ENCODE measurements around the gene ZDHHC20. TPM values are rescaled to one million over a fixed set of nuclear protein-coding genes. Genes with fewer than 3 reads are reported as not detected.

Gene ZDHHC20
- total RNA-seq, 1 experiment from 2014 or later = 128 TPM

DNA sequence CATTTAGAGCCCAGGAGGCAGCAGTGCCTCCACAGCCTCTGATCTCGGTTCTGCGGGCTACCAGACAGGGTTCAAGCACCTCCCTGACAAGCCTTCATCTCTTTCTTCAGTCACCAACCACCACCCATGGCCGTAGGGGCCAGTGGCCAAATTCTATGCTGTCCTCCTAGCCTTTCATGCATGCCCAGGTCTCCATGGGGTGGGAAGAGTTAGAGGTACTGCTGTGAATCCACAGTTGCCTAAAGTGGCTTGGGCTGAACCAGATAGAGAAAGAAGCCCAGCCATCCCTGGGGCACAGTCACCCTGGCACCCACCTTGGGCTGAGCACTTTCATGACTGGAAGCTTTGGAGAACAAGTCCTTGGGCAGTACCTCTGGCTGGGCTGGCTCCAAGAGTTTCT is 97.4 kb downstream of the ZDHHC20 start:
- no peak overlapping the region for H3K27ac ChIP-seq
- H3K27me3 ChIP-seq = no peaks in the 10 kb centered on the region
- H3K4me3 ChIP-seq = no peak overlapping the region
- no peaks in the 10 kb centered on the region for H3K9me3 ChIP-seq (replicated peaks)
- no peaks in the 10 kb centered on the region for H3K36me3 ChIP-seq
- no peaks in the 10 kb centered on the region for H3K4me1 ChIP-seq
- no peak for DNase-seq

DNA sequence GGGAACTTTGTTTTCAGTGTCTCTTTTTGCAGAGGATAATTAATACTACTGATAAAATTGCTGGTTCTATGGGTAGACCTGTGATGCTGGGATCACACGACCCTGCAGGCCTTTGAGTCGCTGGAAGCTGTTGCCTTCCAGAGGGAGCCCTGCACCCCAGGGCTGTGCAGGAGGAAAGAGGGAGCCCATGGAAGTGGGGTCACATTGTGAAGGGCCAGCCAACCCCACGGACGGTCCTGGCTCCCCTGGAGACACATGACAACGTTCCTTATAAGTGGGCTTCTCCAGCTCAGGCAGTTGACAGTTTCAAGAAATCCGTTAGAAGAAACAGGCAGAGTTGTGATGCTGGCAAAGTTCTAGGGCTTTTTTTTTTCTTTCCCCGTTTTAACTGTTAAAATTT is 98.0 kb downstream of the ZDHHC20 start:
- no peaks in the 10 kb centered on the region for H3K4me1 ChIP-seq
- no peaks in the 10 kb centered on the region for H3K9me3 ChIP-seq (replicated peaks)
- H3K4me3 ChIP-seq = no peak overlapping the region
- H3K27ac ChIP-seq = no peak overlapping the region
- no peak for DNase-seq
- H3K36me3 ChIP-seq = no peaks in the 10 kb centered on the region
- no peaks in the 10 kb centered on the region for H3K27me3 ChIP-seq

DNA sequence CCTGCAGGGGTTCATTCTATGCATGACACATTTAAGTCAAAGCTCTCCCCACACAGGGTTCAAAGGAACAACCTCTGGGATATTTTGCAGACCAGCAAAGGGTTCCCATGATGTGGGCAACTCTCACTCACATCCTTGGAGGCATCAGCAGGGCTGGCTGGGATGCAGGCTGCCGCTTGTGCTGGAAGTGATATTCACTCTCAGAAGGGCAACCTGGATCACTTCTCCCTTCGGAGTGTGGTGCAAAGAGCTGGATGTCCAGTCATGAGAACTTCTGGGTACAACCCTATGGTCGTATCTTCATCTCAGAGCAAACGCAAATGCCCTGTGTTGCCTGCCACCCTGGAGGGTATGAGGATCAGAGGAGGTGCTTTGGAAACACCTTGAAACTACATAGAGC is 98.6 kb downstream of the ZDHHC20 start:
- Histone ChIP-seq H3K27me3 (no peaks in the 10 kb centered on the region), H3K4me1 (no peaks in the 10 kb centered on the region), H3K4me3 (no peak overlapping the region), H3K27ac (no peak overlapping the region), H3K9me3 (replicated peaks) (no peaks in the 10 kb centered on the region), H3K36me3 (no peaks in the 10 kb centered on the region)
- DNase-seq = no peak

DNA sequence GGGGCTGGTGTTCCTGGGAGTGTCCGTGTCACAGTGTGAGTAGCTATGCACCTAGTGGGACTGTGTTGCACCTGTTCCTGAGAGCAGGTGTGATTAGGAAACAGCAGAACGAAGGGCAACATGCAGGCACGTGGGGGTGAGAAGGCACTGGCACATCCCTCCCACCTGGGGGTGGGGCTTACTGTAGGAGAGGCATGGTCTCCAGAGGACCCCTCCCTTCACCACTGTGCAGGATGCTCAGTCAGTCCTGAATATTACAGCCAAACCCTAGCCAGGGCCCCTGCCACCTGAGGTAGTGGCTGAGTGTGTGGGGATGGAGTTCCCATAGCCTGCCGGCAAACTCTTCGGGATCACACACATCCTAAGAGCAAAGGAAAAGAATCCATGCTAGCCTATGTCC is 99.2 kb downstream of the ZDHHC20 start:
- Histone ChIP-seq H3K4me1 (no peaks in the 10 kb centered on the region), H3K4me3 (no peak overlapping the region), H3K9me3 (replicated peaks) (no peaks in the 10 kb centered on the region), H3K36me3 (no peaks in the 10 kb centered on the region), H3K27me3 (no peaks in the 10 kb centered on the region), H3K27ac (no peak overlapping the region)
- no peak for DNase-seq

DNA sequence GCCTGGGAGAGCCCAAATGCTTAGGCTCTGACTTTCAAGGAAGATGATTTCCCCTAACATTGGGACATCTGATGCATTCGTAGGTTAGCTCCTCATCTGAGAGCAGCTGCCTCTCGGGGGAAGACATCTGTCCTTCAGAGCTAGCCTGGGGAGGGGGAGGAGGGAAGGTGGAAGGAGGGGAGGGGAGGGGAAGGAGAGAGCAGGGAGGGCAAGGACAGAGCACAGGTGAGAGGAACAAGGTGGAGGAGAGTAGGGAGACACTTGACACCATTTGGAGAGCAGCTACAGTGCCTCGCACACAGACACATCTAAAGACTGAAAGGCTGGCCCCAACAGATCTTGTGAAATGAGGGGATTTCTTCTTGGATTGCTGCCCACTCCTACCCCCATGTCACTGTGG is 103.8 kb downstream of the ZDHHC20 start:
- no peaks in the 10 kb centered on the region for H3K36me3 ChIP-seq
- H3K4me1 ChIP-seq = no peaks in the 10 kb centered on the region
- H3K27ac ChIP-seq = no peak overlapping the region
- no peak overlapping the region for H3K4me3 ChIP-seq
- DNase-seq = no peak
- no peaks in the 10 kb centered on the region for H3K9me3 ChIP-seq (replicated peaks)
- H3K27me3 ChIP-seq = no peaks in the 10 kb centered on the region

DNA sequence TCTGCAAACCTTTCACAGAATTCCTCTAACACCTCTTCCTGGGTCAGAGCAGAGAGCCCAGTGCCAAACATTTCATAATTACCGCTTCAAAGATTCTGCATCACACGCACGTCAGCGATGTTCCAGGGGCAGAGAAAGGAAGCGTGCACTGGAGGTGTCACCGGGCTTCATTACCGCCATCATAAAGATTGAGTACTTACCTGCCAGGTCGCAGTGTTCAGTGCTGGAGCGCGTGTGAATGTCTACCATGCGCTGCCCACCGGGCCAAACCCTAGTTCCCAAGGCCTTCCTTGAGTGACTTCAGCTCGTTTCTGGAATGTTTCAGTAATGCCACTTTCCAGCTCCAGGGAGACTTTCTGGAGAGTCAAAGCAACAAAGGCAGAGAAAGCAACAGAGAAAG is 104.4 kb downstream of the ZDHHC20 start:
- Histone ChIP-seq H3K27me3 (no peaks in the 10 kb centered on the region), H3K4me1 (no peaks in the 10 kb centered on the region), H3K4me3 (no peak overlapping the region), H3K27ac (no peak overlapping the region), H3K9me3 (replicated peaks) (no peaks in the 10 kb centered on the region), H3K36me3 (no peaks in the 10 kb centered on the region)
- DNase-seq = no peak

DNA sequence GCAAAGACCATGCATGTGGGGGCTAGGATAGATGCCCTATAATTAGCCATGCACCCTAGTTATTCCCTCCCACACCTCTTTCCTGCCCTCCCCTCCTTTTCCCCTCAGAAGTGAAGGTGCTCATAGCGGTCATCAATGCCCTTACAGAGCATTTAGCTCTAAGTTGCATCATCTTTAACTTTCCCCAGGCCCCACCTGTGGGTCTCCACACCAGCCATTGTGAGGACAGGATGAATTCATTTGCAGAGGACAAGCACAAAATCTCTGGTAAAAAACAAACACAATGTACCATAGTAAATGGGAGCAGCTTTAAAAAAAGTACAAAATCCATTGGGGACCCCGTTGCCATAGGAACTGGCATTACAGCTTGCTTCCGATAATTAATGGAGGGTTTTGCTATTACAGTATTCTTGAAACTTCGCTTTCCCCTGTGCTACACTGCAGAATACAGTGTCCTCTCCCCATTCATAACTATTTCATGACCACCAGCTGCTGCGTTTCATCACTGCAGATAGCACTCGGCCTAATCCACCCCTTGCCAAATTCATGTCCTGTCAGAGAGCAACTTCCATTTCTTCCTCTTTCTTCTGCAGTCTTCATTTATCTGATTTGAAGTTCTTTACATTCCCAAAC is 110.5 kb downstream of the ZDHHC20 start:
- DNase-seq = peak; percentile 44 to 65
- Histone ChIP-seq H3K27me3 (no peaks in the 10 kb centered on the region), H3K4me1 (peaks cover 9% of the 10 kb centered on the region), H3K9me3 (replicated peaks) (no peaks in the 10 kb centered on the region), H3K27ac (no peak overlapping the region), H3K36me3 (no peaks in the 10 kb centered on the region), H3K4me3 (no peak overlapping the region)

DNA sequence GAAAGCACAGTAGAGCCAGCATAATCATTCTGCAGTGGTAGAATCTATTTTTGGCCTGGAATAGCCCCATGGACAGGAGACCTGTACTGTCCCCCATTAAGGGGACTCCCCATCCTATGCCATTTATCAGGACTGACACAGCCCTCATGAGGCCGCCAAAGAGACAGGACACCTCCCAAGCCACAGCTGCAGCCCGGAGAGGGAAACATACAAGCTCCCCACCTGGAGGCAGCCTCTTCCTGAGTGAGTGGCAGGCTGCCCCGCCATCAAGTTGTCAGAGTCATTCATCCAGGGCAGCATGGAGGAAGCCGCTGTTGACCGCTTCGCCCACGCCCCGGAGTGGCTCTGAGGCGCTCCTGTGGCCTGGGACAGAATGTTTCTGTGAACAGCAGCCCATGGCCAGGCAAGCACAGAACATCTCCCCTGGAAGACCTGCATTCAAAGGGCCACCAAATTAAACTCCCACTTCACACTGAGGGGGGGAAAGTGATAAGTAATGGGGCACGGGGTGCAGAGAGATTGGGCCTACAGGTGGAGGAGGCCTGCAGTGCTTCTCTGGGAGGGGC is 111.3 kb downstream of the ZDHHC20 start:
- Histone ChIP-seq H3K4me1 (peaks cover 9% of the 10 kb centered on the region), H3K27ac (no peak overlapping the region), H3K36me3 (no peaks in the 10 kb centered on the region), H3K9me3 (replicated peaks) (no peaks in the 10 kb centered on the region), H3K27me3 (no peaks in the 10 kb centered on the region), H3K4me3 (no peak overlapping the region)
- DNase-seq = no peak

DNA sequence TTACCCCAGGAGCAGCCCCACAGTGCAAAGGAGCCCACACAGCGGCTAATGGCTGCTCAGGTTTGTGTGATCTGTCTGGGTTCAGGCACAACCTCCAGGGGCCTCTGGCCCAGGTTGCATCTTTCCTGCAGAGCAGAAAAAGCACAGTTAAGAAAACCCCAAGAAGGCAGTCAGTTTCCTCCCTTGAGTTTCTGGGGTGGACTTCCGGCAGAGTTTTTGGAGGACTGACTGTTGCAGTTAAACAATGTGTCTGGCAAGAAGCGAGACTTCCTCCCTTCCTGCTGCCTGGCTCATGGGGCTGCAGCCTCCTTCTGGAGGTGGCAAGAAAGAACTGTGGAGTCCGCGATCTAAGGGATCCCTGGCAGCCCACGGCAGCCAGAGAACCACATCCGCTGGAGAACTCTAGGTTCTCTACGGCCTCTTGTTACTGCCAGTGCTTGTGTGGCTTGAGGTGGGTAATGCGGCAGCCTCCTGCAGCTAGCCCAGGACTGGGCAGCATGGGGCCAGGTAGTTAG is 114.4 kb downstream of the ZDHHC20 start:
- DNase-seq = no peak
- Histone ChIP-seq H3K27me3 (no peaks in the 10 kb centered on the region), H3K9me3 (replicated peaks) (no peaks in the 10 kb centered on the region), H3K4me1 (peaks cover 9% of the 10 kb centered on the region), H3K27ac (no peak overlapping the region), H3K4me3 (no peak overlapping the region), H3K36me3 (no peaks in the 10 kb centered on the region)

DNA sequence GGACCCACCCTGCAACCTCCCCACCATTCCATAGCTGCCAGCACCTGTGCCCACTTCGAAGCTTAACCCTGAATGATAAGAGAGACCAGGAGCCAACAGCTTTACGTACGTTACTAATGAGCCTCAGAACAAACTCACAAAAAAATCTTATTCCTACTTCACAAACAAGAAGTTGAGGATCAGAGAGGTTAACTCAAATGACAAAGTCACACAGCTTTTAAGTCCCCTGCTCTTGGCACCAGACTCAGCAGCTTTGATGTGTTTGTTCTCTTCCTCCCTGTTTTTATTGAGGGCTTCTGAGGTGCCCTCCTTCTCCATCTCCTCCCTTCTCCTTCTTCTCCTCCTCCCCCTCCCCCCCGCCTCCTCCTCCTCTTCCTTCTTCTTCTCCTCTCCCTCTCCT is 115.4 kb downstream of the ZDHHC20 start:
- Histone ChIP-seq H3K4me1 (peaks cover 3% of the 10 kb centered on the region; the same call in 1 of the 2 replicates), H3K4me3 (no peak overlapping the region), H3K27ac (no peak overlapping the region), H3K36me3 (no peaks in the 10 kb centered on the region), H3K9me3 (replicated peaks) (no peaks in the 10 kb centered on the region), H3K27me3 (no peaks in the 10 kb centered on the region)
- DNase-seq = no peak

DNA sequence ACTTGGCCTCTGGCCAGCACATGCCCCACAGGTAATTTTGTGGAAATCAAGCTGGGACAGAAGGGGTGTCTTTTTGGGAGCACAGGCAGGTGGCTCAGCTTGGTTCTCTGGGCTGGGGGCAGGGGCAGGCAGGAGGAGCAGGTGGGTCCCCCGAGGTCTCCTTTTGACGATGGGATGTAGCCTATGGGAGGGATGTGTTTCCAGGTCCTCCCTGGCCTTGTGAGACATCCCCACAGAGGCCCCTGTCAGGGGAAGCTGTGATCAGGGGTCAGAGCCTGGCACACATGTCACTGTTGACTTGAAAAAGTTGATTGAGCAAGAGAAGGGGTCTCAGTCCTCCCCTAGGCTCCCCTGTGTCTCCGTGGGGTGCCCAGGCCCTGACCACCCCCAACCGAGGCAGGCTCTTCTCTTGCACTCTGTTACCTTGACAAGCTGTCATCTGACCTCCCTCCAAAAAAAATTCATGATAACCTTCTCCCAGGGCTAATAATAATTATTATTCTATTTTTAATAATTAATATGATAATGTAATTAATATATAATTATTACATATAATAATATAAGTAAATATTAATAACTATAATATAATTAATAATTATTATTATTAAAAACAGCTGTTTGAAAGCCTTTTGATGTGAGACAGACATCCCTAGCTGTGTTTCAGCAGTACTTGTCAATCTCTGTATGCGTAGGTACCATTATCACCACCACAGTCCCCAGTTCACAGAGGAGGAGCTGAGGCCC is 116.2 kb downstream of the ZDHHC20 start:
- Histone ChIP-seq H3K27ac (no peak overlapping the region), H3K4me3 (no peak overlapping the region)

DNA sequence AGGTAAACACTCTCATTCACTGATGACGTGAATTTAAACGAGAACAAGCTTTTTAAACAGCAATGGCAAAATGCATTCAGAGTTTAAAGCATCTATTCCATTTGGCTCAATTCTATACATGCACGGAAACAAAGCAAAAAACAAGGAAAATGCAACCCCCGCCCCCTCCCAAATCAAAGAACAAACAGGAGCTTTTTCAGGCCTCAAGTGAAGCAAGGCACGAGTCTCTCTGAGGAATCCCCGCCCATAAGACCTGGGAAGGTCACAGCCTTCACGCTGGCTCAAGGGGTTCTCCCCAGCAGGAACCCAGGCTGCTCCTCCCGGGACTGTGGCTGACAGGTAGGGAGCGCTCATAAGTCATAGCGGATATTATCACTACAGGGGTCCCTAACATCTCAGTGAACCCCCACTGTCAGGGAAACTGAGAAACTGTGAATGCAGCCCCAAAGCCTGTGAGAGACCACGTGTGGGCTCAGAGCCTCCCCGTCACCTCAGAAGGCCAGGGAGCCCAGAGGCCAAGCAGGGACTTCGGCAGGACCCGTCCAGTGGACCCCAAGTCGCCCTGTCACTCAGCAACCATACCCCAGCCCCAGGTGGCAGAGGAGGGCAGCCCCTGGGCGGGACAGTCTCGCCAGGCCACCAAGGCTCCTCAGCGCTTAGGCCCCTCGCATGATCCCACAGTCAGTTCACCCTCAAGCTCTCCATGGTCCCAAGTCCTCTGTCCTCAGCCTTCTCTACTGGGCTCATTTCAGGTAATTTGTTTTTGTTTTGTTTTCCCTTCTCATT is 117.3 kb downstream of the ZDHHC20 start:
- Histone ChIP-seq H3K27ac (no peak overlapping the region), H3K9me3 (replicated peaks) (no peaks in the 10 kb centered on the region), H3K4me1 (no peaks in the 10 kb centered on the region), H3K27me3 (no peaks in the 10 kb centered on the region), H3K4me3 (no peak overlapping the region), H3K36me3 (no peaks in the 10 kb centered on the region)
- DNase-seq = no peak

More for the DNA sequence above, 116.2 kb downstream of the ZDHHC20 start:
- Histone ChIP-seq H3K9me3 (replicated peaks) (no peaks in the 10 kb centered on the region), H3K4me1 (no peaks in the 10 kb centered on the region), H3K27me3 (no peaks in the 10 kb centered on the region), H3K36me3 (no peaks in the 10 kb centered on the region)
- DNase-seq = no peak

DNA sequence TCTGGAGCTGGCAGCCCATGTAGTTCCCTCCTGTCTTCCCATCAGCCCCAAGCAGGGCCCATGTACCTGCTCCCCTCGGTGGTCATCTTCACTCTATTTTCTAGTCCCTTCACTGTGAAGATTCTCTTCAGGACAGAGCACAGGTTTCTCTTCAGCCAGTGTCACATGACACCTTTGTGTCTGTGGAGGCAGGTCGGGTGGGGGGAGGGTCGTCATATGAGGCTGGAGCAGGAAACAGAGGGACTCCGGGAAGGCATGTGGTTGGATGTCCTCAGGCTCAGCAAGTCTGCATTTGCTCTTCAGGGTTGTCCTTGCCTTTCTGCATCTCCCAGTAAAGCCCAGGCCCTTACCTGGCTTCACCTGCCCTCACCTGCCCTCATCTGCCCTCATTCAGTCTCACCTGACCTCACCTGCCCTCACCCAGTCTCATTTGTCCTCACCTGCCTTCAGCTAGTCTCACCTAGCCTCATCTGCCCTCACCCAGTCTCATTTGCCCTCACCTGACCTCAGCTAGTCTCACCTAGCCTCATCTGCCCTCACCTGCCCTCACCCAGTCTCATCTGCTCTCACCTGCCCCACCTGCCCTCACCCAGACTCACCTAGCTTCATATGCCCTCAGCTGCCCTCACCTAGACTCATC is 120.3 kb downstream of the ZDHHC20 start:
- Histone ChIP-seq H3K4me3 (no peak overlapping the region), H3K27ac (no peak overlapping the region)

DNA sequence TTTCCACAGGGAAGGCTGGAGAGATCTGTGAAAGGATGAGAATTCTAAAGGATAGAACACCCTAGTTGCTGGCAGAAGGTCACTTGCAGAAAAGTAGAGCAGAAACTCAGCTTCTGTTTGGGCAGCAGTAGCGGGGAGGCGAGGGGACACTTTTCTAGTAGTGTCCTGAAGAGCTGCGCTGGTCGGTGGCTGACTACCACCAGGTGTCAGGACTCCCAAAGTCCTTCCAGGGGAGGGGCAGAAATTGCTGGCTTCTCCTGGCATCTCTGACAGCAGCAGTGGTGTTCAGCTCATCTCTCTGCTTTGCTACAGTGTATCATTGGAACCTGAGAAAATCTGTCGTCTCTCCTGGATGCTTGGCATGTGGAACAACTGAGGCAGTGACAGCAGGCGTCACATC is 120.9 kb downstream of the ZDHHC20 start:
- no peaks in the 10 kb centered on the region for H3K4me1 ChIP-seq
- no peak overlapping the region for H3K27ac ChIP-seq
- H3K27me3 ChIP-seq = no peaks in the 10 kb centered on the region
- no peaks in the 10 kb centered on the region for H3K9me3 ChIP-seq (replicated peaks)
- H3K36me3 ChIP-seq = no peaks in the 10 kb centered on the region
- DNase-seq = no peak
- H3K4me3 ChIP-seq = no peak overlapping the region

More for the DNA sequence above, 120.3 kb downstream of the ZDHHC20 start:
- no peaks in the 10 kb centered on the region for H3K27me3 ChIP-seq
- H3K4me1 ChIP-seq = no peaks in the 10 kb centered on the region
- no peaks in the 10 kb centered on the region for H3K9me3 ChIP-seq (replicated peaks)
- no peak for DNase-seq
- H3K36me3 ChIP-seq = no peaks in the 10 kb centered on the region

Measured in SJCRH30 (cell line).